ENCODE data around the gene MAD2L2. TPM values are rescaled to one million over a fixed set of nuclear protein-coding genes. Genes with fewer than 3 reads are reported as not detected.

Gene MAD2L2
- polyA plus RNA-seq, 1 experiment = 77.1 TPM

- no peak for DNase-seq (ENCODE audit: low read depth)
- Histone ChIP-seq H3K36me3 (ENCODE audit: control insufficient read depth, insufficient read depth, low read length) (no peaks in the 10 kb centered on the region), H3K4me3 (ENCODE audit: low read depth, low read length) (no peak overlapping the region), H3K27me3 (ENCODE audit: control insufficient read depth, insufficient read depth, low read length) (peaks cover 23% of the 10 kb centered on the region)
- ChIA-PET POLR2A (no interaction called here), CTCF (interaction anchor here (1.2 to 1.8 kb wide), 3 partner anchors 10 to 52 kb away, joined by 3 to 7 read pairs (median 3); no protein-coding TSS in a partner anchor)
- TF ChIP-seq CTCF (IDR thresholded peaks at IDR 0.05; ENCODE audit: insufficient read depth, low read depth, low read length) = no peak
Measured at GRCh38 chr1:11705596-11705995, 24.6 kb upstream of the MAD2L2 start.

- peaks cover 23% of the 10 kb centered on the region for H3K27me3 ChIP-seq (ENCODE audit: control insufficient read depth, insufficient read depth, low read length)
- no peak for TF ChIP-seq CTCF (IDR thresholded peaks at IDR 0.05; ENCODE audit: insufficient read depth, low read depth, low read length)
- POLR2A ChIA-PET = no interaction called here
- no peak for DNase-seq (ENCODE audit: low read depth)
- H3K4me3 ChIP-seq (ENCODE audit: low read depth, low read length) = no peak overlapping the region
- H3K36me3 ChIP-seq (ENCODE audit: control insufficient read depth, insufficient read depth, low read length) = no peaks in the 10 kb centered on the region
- CTCF ChIA-PET = interaction anchor here (1.2 to 1.8 kb wide), 3 partner anchors 11 to 52 kb away, joined by 3 to 7 read pairs (median 3); no protein-coding TSS in a partner anchor
Measured at GRCh38 chr1:11704691-11705475, 23.9 kb upstream of the MAD2L2 start.

GRCh38 chr1:11704194-11704529 lies 23.2 kb upstream of the MAD2L2 start:
- no peaks in the 10 kb centered on the region for H3K36me3 ChIP-seq (ENCODE audit: control insufficient read depth, insufficient read depth, low read length)
- peaks cover 23% of the 10 kb centered on the region for H3K27me3 ChIP-seq (ENCODE audit: control insufficient read depth, insufficient read depth, low read length)

GRCh38 chr1:11703357-11704193 lies 22.6 kb upstream of the MAD2L2 start:
- TF ChIP-seq CTCF (IDR thresholded peaks at IDR 0.05; ENCODE audit: insufficient read depth, low read depth, low read length) = no peak
- POLR2A ChIA-PET = no interaction called here
- CTCF ChIA-PET = interaction anchor here (1.8 kb wide), 1 partner anchor 16 kb away, joined by 7 read pairs; no protein-coding TSS in a partner anchor
- Histone ChIP-seq H3K36me3 (ENCODE audit: control insufficient read depth, insufficient read depth, low read length) (no peaks in the 10 kb centered on the region), H3K27me3 (ENCODE audit: control insufficient read depth, insufficient read depth, low read length) (peaks cover 23% of the 10 kb centered on the region), H3K4me3 (ENCODE audit: low read depth, low read length) (no peak overlapping the region)
- no peak for DNase-seq (ENCODE audit: low read depth)

More at GRCh38 chr1:11704194-11704529, 23.2 kb upstream of the MAD2L2 start:
- ChIA-PET CTCF (interaction anchor here (1.8 kb wide), 1 partner anchor 16 kb away, joined by 7 read pairs; no protein-coding TSS in a partner anchor), POLR2A (no interaction called here)
- no peak for DNase-seq (ENCODE audit: low read depth)
- no peak overlapping the region for H3K4me3 ChIP-seq (ENCODE audit: low read depth, low read length)
- no peak for TF ChIP-seq CTCF (IDR thresholded peaks at IDR 0.05; ENCODE audit: insufficient read depth, low read depth, low read length)

All from BJ (cell line).